22Rv1 (cell line): ENCODE measurements around the gene GGTLC2.
"Not testable (repeated sequence)": the region's sequence is repeated elsewhere in the genome, so short reads cannot be mapped to it uniquely, and the experiment has no call there.

Experiments used
- ZFX ChIP-seq: fragments of 450-650 bp; IDR thresholded peaks from 2 replicates; pipeline ENCODE4 v1.6.1; 2017; ENCODE audit warnings: antibody characterized with exemption, borderline replicate concordance
- TF ChIP-seq, protein P1 (sequence below): fragments of 450-650 bp; IDR thresholded peaks from 2 replicates; pipeline ENCODE4 v1.5.1; 2017; ENCODE audit warnings: mild to moderate bottlenecking

DNA sequence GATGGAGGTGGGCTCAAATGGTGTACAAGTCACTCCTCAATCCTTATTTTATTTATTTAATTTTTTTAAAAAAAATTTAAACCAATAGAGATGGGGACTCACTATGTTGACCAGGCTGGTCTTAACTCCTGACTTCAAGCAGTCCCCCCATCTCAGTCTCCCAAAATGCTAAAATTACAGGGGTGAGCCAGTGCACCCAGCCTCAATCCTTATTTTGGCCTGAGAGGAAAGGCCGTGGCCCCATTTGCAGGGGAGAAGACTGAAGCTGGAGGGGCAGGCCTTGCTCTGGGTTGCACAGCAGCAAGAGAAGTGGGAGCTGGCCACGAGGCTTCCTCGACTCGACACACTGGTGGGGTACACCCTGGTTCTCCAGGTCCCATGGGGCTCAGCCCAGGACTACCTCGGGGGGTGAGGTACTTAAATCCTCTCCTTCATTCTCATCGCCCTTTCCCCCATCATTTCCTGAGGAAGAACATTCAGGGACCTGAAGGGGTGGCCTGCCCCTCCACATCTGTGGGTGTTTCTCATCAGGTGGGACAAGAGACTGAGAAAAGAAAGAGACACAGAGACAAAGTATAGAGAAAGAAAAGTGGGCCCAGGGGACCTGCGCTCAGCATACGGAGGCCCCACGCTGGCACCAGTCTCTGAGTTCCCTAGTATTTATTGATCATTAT is 4.6 kb downstream of the GGTLC2 start:
- TF ChIP-seq, protein P1, sequence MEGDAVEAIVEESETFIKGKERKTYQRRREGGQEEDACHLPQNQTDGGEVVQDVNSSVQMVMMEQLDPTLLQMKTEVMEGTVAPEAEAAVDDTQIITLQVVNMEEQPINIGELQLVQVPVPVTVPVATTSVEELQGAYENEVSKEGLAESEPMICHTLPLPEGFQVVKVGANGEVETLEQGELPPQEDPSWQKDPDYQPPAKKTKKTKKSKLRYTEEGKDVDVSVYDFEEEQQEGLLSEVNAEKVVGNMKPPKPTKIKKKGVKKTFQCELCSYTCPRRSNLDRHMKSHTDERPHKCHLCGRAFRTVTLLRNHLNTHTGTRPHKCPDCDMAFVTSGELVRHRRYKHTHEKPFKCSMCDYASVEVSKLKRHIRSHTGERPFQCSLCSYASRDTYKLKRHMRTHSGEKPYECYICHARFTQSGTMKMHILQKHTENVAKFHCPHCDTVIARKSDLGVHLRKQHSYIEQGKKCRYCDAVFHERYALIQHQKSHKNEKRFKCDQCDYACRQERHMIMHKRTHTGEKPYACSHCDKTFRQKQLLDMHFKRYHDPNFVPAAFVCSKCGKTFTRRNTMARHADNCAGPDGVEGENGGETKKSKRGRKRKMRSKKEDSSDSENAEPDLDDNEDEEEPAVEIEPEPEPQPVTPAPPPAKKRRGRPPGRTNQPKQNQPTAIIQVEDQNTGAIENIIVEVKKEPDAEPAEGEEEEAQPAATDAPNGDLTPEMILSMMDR: not testable (repeated sequence)
- not testable (repeated sequence) for TF ChIP-seq ZFX
